T1000 (cell line): ENCODE measurements around the gene NUDT1.

Experiments used
- DNase-seq: peaks from one replicate; lab custom pipeline; 2025; ENCODE audit warnings: mixed read lengths; lab: John Stamatoyannopoulos, UW

The NUDT1 gene

GRCh38 chr7:2205036-2205780, 36.8 kb upstream of the NUDT1 start:
- DNase-seq, result no peak

DNA sequence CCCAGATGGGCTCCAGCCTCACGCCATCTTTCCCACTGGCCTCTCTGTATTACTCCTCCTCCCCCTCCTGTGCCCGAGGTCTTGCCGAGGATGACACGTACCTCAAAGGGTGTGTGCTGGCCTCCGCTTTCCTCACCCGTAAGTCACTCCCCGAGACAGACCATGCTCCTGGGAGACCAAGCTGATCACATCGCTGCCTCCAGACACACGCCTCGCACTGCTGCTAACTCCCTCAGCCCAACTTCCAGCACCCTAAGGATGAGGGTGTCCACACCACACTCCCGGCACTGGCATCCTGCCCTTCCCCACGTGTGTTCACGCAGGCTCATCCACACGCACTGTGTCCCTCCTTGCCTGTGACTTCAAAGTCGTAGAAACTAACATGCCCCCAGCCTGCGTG, 33.3 kb upstream of the NUDT1 start:
- DNase-seq, result no peak

GRCh38 chr7:2209146-2209960, 32.7 kb upstream of the NUDT1 start:
- peak; percentile 11 for DNase-seq

- no peak for DNase-seq
Measured at GRCh38 chr7:2209961-2210323, 32.1 kb upstream of the NUDT1 start.

GRCh38 chr7:2210551-2211258, 31.3 kb upstream of the NUDT1 start:
- DNase-seq, result no peak

DNA sequence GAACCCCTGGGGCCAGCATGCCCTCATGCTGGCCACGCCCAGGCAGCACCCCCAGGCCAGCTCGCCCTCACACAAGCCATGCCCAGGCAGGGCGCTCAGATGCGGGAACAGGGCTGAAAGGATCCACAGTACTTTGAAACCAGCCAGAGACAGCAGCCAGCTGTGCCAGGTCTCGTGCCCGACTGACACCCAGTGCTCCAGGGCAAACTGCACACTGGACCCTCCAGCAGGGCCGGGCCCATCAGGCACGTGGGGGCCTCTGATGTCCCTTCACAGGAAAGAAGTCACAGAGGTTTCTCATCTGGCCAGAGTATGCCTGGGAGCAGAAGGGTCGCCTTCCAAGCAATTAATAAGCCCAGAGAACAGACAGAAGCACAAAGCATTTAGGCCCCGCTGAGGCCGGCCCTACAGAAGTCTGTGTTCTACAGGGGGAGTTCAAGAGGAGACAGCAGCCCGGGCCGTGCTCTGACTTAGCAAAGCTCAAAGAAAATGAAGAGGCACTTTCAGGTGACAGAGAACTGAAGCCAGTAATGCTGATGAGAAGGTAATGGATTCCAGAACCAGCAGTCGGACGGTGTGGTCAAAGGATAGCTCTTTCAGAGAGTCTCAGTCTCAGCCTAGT, 30.7 kb upstream of the NUDT1 start:
- no peak for DNase-seq

DNA sequence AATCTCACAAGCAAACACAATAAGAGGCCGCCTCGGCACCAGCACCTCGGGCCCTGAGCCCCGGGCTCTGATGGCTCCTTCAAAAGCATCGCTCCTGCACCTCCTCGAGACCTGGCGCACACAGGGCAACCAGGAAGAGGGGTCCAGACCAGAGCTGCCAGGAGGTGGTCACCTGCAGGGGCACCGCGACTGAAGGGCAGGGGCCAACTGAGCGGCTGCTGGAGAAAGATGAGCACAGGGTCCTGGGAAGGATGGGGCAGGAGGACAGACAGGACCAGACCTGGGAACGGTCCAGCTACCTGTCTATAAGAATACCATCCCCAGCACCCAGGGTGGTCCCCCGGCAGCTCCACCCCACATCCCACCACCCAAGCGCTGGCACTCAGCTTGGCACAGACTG, 30.1 kb upstream of the NUDT1 start:
- no peak for DNase-seq

- no peak for DNase-seq
Measured at GRCh38 chr7:2212906-2213305, 29.1 kb upstream of the NUDT1 start.

GRCh38 chr7:2213551-2214215, 28.3 kb upstream of the NUDT1 start:
- no peak for DNase-seq

- DNase-seq, result no peak
Measured at GRCh38 chr7:2214636-2215035, 27.4 kb upstream of the NUDT1 start.

DNA sequence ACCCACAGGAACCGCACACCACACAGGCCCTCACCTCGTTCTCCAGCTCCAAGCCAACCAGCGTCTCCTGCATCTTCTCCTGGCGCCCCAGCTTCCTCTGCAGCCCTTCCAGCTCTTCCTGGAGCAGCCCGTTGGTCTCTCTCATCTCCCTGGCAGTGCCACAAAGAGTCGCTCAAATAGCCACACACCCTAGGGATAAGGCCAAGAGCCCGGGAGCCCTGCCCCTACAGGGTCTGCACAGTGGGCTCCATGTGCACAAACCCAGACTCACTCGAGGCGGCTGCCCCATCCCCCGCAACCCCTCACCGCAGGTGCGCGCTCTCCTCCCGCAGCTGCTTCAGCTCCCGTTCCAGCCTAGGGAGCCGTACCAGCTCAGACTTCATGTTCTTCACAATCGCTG, 26.2 kb upstream of the NUDT1 start:
- no peak for DNase-seq

DNA sequence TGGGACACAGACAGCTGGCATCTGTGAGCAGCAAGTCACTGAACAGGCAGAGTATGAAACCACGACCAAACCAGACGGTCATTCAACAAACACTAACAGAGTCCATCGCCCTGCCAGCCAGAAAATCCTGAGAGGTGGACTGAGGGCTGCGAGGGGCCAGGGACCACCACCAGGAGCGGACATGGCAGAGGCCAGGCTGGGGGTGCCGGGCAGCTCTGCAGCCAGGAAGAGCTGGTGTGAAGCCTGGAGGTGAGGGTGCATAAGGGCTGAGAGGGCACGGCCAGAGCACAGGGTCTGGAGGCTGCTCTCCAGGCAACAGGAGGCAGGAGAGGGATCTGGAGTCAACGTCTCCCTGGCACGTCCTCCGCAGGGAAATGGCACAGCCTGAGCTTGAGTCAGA, 24.8 kb upstream of the NUDT1 start:
- DNase-seq, result no peak

DNA sequence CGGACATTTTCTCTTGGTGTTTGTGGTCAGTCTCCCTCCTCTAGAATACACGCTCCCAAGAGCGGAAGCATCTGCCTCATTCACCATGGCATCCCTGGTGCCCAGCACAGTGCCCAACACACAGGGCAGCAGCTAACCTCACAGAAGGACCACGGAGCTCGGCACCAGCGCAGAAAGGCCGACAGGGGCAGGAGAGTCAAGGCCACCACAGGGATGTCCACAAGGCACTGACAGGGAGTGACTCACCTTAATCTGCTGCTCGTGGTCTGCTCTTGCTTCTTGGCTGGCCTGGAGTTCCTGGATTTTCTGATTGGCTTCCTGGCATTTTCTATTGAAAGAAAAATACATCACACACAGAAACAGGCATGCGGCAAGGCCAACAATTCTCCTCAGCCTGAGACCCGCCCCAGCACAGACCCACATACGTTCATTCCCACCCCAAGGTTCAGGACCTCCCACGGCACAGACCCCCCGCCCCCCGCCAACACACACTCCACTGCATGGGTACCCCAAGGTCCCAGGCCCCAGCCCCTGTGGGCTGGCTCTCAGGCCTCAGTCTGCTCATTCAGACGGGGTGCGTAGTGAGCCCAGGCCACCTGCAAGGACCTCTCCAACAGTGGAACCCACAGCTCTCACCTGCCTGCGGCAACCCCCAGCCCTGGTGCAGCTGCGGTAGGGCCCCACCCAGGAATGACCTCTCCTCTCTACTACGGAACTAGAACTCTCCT, 24.1 kb upstream of the NUDT1 start:
- no peak for DNase-seq

GRCh38 chr7:2218444-2218785, 23.6 kb upstream of the NUDT1 start:
- no peak for DNase-seq

DNA sequence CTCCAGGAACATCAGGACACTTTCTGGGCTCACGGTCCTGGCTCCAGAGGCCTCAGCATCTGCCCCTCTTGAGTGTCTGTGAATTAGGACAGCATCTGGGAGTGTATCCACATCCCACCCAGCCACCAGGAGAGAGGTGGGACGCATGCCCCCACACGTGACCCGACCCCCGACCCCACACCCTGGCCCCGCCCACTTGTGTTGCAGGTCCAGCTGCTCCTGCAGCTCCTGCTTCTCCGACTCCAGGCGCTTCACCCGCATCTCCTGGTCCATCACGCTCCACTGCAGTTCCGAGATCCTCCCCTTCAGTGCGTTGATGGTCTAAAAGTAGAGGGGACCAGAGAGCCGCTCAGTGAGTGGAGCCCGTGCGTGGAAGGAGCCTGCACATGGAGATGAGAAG, 22.9 kb upstream of the NUDT1 start:
- DNase-seq, result no peak

- no peak for DNase-seq
Measured at GRCh38 chr7:2219606-2220005, 22.4 kb upstream of the NUDT1 start.

GRCh38 chr7:2220030-2220429, 22.0 kb upstream of the NUDT1 start:
- DNase-seq, result no peak

DNA sequence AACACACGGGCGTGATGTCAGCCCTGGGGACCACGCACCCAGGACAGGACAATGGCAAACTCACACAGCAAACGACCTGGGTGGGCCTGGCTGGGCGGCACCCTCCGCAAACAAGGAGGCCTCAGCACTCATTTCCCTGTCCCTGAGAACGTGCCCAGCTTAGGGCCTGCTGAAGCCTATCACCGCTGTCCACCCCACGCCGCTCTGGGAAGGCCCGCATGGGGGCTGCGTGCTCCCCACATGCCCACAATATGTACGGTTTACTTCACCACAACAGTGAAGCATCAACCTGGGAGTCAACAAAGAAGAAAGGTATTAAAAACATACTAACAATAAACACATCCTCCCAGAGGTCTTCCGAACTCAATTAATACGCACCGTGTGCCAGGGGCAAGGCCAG, 21.5 kb upstream of the NUDT1 start:
- no peak for DNase-seq

GRCh38 chr7:2220954-2221353, 21.1 kb upstream of the NUDT1 start:
- no peak for DNase-seq

GRCh38 chr7:2222516-2222915, 19.5 kb upstream of the NUDT1 start:
- DNase-seq, result no peak

DNA sequence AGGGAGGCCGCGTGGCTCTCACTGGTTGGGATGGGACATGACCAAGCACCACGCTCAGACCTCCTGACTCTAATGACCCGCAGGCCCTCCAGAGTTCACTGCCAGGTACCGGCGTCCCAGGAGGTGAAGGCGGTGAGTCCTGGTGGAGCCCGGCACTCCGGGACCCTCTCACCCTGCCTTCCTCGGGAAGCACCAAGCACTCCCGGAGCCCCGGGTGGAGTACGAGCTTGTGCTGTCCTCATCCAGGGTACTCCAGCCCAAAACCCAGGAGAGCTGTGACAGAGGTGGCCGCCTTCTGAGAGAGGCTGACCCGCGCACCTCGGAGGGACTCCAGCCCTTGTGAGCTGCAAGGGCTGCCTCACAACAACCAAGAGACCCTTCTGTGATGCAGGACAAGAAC, 18.7 kb upstream of the NUDT1 start:
- DNase-seq, result no peak
